Diencephalon (tissue), 1 donor: ENCODE results near the gene ATP5PD. TPM values are rescaled to one million over a fixed set of nuclear protein-coding genes. Genes with fewer than 3 reads are reported as not detected.

Source experiments
- small RNA-seq: library from RNA; depleted of rRNA; stranded (forward); fragments of <200 nt; gene quantifications from one replicate; pipeline ENCODE3, GENCODE V24; 2014
- total RNA-seq: library from RNA; depleted of rRNA; stranded (reverse); fragments of >200 nt; gene quantifications from one replicate; pipeline ENCODE4 v1.2.3, GENCODE V29; 2014

Gene ATP5PD
- total RNA-seq = 146 TPM

DNA sequence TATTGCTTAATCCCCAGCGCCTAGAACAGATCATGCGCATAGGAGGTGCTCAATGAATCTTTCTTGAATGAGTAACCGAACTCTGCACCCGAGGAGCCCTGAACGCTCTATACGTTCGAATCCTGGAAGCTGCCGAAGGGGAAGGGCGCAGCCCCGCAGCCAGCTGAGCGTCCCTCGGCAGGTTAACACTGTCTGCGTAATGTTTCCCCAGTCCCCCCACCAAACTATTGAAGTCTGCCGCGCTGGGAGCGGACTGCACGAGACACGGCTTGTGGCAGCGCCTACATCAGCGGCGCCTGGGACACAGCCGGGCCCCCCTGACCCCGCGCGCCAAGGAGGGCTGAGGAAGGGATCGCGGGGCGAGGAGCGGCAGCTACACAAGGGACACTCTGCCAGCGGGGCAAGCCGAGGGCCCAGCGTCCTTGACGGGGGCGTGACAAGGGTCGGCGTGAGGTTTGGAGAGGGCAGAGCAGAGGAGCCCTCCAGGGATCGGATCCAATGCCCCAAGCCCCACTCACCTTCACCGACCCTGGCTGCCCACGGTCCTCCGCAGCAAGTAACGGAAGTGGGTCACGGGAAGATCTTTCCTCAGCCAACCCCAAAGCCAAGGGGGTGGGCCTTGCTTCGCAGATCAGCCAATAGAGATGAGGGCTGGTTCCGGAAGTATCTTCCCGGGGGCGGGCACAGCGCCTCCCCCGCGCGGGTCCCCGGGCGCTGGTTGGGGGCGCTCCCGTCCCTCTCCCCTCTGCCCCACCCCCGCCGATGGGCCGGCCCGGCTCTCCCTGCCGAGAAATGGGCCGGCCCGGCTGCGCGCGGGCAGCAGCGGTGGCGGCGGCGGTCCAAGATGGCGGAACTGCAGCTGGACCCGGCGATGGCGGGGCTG lies at the start of gene ATP5PD, which contains the start of gene KCTD2:
Gene ATP5PD (minus strand): TSS at position 563 of the 883 bp plus-strand sequence. CDS start 4,319 bp downstream, outside the sequence.
Gene KCTD2 (plus strand): TSS at position 819 of the 883 bp plus-strand sequence. CDS start 26 bp downstream, at position 845.

DNA sequence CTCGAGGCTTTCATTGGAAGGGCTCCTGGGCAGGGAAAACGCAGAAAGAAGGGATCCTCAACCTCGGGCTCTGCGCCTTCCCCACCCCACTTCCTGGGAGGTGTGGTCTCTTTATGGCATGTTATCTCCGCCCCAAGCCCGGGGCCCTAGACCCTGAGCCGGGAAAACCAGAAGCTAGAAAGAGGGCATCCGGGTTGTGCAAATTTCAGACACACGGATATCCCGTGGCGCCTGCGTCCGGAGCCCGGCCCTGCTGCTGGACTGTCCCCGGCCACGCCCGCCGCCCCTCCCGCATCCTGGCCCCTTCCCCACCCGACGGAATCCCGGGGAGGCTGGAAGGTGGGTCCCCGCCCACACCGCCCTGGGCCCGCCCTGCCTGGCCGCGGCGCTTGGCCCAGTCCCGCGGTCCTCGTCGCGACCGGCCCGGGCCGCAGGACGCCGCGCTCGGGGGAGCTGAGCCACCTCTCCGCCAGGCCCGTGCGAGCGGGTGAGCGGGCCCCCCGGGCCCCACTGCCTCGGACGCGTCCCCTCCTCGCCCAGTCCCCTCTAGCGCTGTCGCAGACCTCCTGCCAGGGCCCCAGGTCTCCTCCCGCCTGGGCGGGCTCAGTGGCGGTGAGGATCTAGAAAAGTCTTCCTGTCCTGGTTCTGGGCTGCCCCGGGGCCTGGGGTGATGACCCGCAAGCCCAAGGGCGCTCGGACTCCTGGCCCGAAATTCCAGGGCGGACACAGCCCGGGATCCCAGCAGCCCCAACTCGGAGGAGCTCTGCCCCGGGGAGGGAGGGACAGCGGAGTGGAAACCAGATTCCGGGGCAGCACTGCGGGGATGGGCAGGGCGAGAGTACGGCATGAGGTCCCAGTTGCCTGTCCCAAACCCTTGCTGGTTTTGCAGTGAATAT lies 41.0 kb upstream of the ATP5PD start, which contains the start of gene SLC16A5:
Gene SLC16A5 (plus strand): TSS at position 397 of the 896 bp plus-strand sequence. CDS start 5,683 bp downstream, outside the sequence.

DNA sequence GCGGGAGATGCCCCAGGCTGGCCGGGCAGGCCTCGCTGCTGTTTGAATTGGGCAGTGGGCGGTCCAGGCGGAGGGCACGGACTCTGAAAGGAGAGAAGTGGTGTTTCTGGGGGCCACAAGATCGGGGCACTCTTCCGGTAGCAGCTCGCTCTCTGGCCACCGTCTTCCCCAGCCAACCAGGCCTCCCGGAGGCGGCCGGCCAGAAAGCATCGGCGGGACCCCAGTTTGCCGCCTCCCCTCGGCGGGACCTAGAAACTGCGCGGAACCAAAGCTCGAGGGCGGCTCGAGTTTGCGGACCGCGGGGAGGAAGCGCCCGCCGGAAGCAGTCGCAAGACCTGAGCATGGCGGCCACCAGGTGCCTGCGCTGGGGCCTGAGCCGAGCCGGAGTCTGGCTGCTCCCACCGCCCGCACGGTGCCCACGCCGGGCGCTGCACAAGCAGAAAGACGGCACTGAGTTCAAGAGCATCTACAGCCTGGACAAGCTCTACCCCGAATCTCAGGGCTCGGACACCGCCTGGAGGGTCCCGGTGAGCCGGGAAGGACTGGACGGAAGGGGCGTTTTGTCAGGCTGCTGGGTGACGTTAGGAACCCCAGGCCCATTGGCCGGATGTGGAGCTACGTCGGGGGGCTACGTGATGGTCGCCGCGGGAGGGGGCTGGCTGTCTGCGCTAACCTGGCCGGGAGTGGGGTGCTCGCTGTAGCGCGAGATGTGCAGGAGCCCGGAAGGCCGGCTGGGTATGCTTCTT lies 34.2 kb downstream of the ATP5PD start, which contains the start of gene MRPL58:
Gene MRPL58 (plus strand): TSS at position 325 of the 746 bp plus-strand sequence. CDS start 17 bp downstream, at position 342.

Small RNAs within 50 kb of the gene (small RNA-seq; reads per million reads assigned to genes)
- gene AC111186.1 = not detected
- gene RF00019 = not detected
- not detected for gene RN7SL573P
- not detected for gene RNU6-362P

Other genes starting within 250 kb of the ATP5PD start
- 1.2 TPM for gene GRIN2C, start 187.1 kb downstream of the ATP5PD start, total RNA-seq
- 5.5 TPM for gene FDXR, start 174.0 kb downstream of the ATP5PD start, total RNA-seq
- gene FADS6, start 153.3 kb downstream of the ATP5PD start, total RNA-seq = 5.5 TPM
- gene USH1G, start 123.7 kb downstream of the ATP5PD start, total RNA-seq = 0.46 TPM
- not detected for gene OTOP2, start 122.7 kb downstream of the ATP5PD start, total RNA-seq
- gene OTOP3, start 111.1 kb downstream of the ATP5PD start, total RNA-seq = not detected
- 25.1 TPM for gene HID1, start 74.2 kb downstream of the ATP5PD start, total RNA-seq
- 7.2 TPM for gene CDR2L, start 59.3 kb downstream of the ATP5PD start, total RNA-seq
- gene MRPL58, start 34.3 kb downstream of the ATP5PD start, total RNA-seq = 13.4 TPM
- 51.2 TPM for gene KCTD2, start 256 bp upstream of the ATP5PD start, total RNA-seq
- 2.1 TPM for gene SLC16A5, start 41.0 kb upstream of the ATP5PD start, total RNA-seq
- 3.0 TPM for gene ARMC7, start 63.0 kb upstream of the ATP5PD start, total RNA-seq
- 32.3 TPM for gene NT5C, start 84.8 kb upstream of the ATP5PD start, total RNA-seq
- 563 TPM for gene JPT1, start 107.5 kb upstream of the ATP5PD start, total RNA-seq
- gene SUMO2, start 136.0 kb upstream of the ATP5PD start, total RNA-seq = 146 TPM
- 23.1 TPM for gene NUP85, start 158.7 kb upstream of the ATP5PD start, total RNA-seq
- 18.9 TPM for gene GGA3, start 214.6 kb upstream of the ATP5PD start, total RNA-seq
- 46.6 TPM for gene MRPS7, start 214.9 kb upstream of the ATP5PD start, total RNA-seq
- gene MIF4GD, start 224.3 kb upstream of the ATP5PD start, total RNA-seq = 8.3 TPM
- 8.8 TPM for gene SLC25A19, start 242.5 kb upstream of the ATP5PD start, total RNA-seq